Rectal smooth muscle tissue (tissue), 1 donor: ENCODE measurements around the gene WWC2.
"Not testable (repeated sequence)": the region's sequence is repeated elsewhere in the genome, so short reads cannot be mapped to it uniquely, and the experiment has no call there.

ENCODE experiments used
- H3K27ac ChIP-seq: one replicate; pipeline ENCODE4 v1.7.0; 2013; ENCODE audit warnings: low read depth, low read length, inconsistent platforms
- H3K27me3 ChIP-seq: one replicate; pipeline ENCODE4 v1.7.0; 2013; ENCODE audit warnings: low read length; ENCODE audit not compliant: control insufficient read depth, insufficient read depth
- H3K36me3 ChIP-seq: one replicate; pipeline ENCODE4 v1.7.0; 2013; ENCODE audit warnings: low read length; ENCODE audit not compliant: control insufficient read depth, insufficient read depth
- H3K4me1 ChIP-seq: one replicate; pipeline ENCODE4 v1.7.0; 2013; ENCODE audit warnings: low read length; ENCODE audit not compliant: control insufficient read depth, insufficient read depth
- H3K4me3 ChIP-seq: one replicate; pipeline ENCODE4 v1.7.0; 2013; ENCODE audit warnings: low read length
- H3K9ac ChIP-seq: one replicate; pipeline ENCODE4 v1.7.0; 2013; ENCODE audit warnings: low read length

Gene WWC2

DNA sequence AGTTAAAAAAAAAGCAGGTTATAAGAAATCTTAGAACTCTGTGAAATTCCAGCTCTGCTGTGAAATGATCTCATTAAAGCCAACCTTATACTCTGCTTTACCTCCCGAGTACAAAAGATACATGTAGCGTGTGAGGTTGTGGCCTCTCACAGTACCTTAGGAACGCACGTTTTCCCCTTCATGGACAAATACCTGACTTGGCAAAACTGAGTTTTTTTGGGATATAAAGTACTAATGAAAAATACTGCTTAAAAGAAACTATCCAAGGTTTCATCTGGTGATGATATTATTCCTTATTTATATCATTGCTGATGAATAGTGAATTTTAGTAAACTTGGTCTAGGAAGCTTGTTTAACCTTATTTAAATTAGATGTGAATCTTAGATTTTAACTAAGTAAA, 48.9 kb downstream of the WWC2 start:
- Histone ChIP-seq H3K27me3 (no peaks in the 10 kb centered on the region), H3K36me3 (no peaks in the 10 kb centered on the region), H3K4me1 (no peaks in the 10 kb centered on the region), H3K4me3 (no peak overlapping the region), H3K9ac (no peak overlapping the region), H3K27ac (no peak overlapping the region)

- H3K9ac ChIP-seq, result no peak overlapping the region
- H3K4me3 ChIP-seq, result no peak overlapping the region
- H3K36me3 ChIP-seq, result no peaks in the 10 kb centered on the region
- H3K27ac ChIP-seq, result no peak overlapping the region
- no peaks in the 10 kb centered on the region for H3K27me3 ChIP-seq
- no peaks in the 10 kb centered on the region for H3K4me1 ChIP-seq
Observed at GRCh38 chr4:183149616-183150539, 50.8 kb downstream of the WWC2 start.

DNA sequence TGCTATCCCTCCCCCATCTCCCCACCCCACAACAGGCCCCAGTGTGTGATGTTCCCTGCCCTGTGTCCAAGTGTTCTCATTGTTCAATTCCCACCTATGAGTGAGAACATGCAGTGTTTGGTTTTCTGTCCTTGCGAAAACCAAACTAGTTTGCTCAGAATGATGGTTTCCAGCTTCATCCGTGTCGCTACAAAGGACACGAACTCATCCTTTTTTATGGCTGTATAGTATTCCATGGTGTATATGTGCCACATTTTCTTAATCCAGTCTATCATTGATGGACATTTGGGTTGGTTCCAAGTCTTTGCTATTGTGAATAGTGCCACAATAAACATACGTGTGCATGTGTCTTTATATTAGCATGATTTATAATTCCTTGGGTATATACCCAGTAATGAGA, 51.6 kb downstream of the WWC2 start:
- H3K9ac ChIP-seq, H3K27me3 ChIP-seq, H3K4me1 ChIP-seq, H3K27ac ChIP-seq, H3K36me3 ChIP-seq, H3K4me3 ChIP-seq: not testable (repeated sequence)

DNA sequence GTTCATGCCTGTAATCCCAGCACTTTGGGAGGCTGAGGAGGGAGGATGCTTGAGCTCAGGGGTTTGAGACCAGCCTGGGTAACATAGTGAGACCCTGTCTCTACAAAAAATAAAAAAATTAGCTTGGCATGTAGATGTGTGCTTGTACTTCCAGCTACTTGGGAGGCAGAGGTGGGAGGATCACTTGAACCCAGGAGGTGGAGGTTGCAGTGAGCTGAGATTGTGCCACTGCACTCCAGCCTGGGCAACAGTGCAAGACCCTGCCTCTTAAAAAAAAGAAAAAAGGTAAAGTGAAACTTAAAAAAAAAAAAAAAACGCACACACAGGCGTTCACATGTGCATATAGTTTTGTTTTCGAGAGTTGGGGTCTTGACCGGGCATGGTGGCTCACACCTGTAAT, 53.2 kb downstream of the WWC2 start:
- not testable (repeated sequence) for H3K36me3 ChIP-seq, H3K9ac ChIP-seq, H3K27ac ChIP-seq, H3K27me3 ChIP-seq, H3K4me3 ChIP-seq, H3K4me1 ChIP-seq

DNA sequence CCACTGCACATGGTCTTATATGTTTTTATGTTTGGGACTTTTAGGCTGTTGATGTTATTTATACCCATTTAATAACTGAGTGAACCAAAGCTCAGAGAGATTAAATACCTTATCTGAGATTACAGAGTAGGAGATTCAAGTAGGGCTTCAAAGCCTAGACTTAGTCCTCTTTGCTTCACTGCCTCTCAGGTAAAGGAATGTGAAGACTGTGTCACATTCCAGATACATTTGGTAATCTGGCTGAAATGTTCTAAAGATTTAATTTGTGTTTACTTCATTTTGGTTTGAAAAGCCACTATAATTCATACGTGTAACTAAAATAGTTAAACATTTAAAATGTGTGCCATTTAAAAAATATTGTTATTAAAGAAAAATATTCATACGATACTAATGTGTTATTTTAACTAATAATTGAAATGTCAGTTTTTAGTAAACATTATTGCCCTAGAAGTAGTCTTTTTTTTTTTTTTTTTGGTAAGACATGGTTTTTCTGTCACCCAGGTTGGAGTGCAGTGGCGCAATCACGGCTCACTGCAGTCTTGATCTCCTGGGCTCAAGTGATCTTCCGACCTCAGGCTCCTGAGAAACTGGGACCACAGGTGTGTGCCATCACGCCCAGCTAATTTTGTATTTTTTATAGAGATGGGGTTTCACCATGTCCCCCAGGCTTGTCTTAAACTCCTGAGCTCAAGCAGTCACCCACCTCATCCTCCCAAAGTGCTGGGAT, 54.3 kb downstream of the WWC2 start:
- H3K4me3 ChIP-seq, result no peak overlapping the region
- H3K27me3 ChIP-seq, result no peaks in the 10 kb centered on the region
- H3K9ac ChIP-seq, result no peak overlapping the region
- no peaks in the 10 kb centered on the region for H3K4me1 ChIP-seq
- H3K27ac ChIP-seq, result no peak overlapping the region
- H3K36me3 ChIP-seq, result no peaks in the 10 kb centered on the region

- Histone ChIP-seq H3K36me3 (no peaks in the 10 kb centered on the region), H3K4me1 (no peaks in the 10 kb centered on the region), H3K4me3 (no peak overlapping the region), H3K9ac (no peak overlapping the region), H3K27ac (no peak overlapping the region), H3K27me3 (no peaks in the 10 kb centered on the region)
Observed at GRCh38 chr4:183154701-183155391, 55.8 kb downstream of the WWC2 start.

- Histone ChIP-seq H3K9ac (no peak overlapping the region), H3K4me1 (no peaks in the 10 kb centered on the region), H3K27me3 (no peaks in the 10 kb centered on the region), H3K4me3 (no peak overlapping the region), H3K27ac (no peak overlapping the region), H3K36me3 (no peaks in the 10 kb centered on the region)
Observed at GRCh38 chr4:183155450-183156184, 56.6 kb downstream of the WWC2 start.

GRCh38 chr4:183157215-183157614, 58.2 kb downstream of the WWC2 start:
- no peaks in the 10 kb centered on the region for H3K4me1 ChIP-seq

DNA sequence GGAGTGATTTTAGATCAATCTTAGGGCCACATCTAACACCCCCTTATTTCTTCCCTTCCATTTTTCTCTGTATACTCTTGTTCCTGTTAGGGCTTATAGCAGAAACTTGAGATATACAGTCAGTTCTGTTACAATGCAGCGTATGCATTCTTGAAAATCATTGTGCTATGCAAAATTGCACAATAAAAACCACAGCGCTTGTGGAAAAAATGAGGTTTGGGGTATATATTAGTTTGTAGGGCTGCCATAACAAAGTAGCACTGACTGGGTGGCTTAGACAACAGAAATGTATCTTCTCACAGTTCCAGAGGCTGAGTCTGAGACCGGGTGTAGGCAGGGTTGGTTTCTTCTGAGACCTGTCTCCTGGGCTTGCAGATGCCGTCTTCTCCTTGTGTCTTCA, 59.0 kb downstream of the WWC2 start:
- no peak overlapping the region for H3K27ac ChIP-seq
- H3K4me3 ChIP-seq, result no peak overlapping the region
- no peaks in the 10 kb centered on the region for H3K36me3 ChIP-seq
- no peaks in the 10 kb centered on the region for H3K27me3 ChIP-seq
- no peaks in the 10 kb centered on the region for H3K4me1 ChIP-seq
- no peak overlapping the region for H3K9ac ChIP-seq

More at GRCh38 chr4:183157215-183157614, 58.2 kb downstream of the WWC2 start:
- H3K27ac ChIP-seq, result no peak overlapping the region
- H3K27me3 ChIP-seq, result no peaks in the 10 kb centered on the region
- H3K4me3 ChIP-seq, result no peak overlapping the region
- H3K36me3 ChIP-seq, result no peaks in the 10 kb centered on the region
- H3K9ac ChIP-seq, result no peak overlapping the region

GRCh38 chr4:183161630-183162029, 62.6 kb downstream of the WWC2 start:
- H3K9ac ChIP-seq, result no peak overlapping the region
- H3K36me3 ChIP-seq, result no peaks in the 10 kb centered on the region
- no peaks in the 10 kb centered on the region for H3K27me3 ChIP-seq
- peaks cover 2% of the 10 kb centered on the region for H3K4me1 ChIP-seq
- H3K27ac ChIP-seq, result no peak overlapping the region
- H3K4me3 ChIP-seq, result no peak overlapping the region

- Histone ChIP-seq H3K4me3 (no peak overlapping the region), H3K4me1 (peaks cover 2% of the 10 kb centered on the region), H3K27me3 (no peaks in the 10 kb centered on the region), H3K27ac (no peak overlapping the region), H3K9ac (no peak overlapping the region), H3K36me3 (no peaks in the 10 kb centered on the region)
Observed at GRCh38 chr4:183163135-183163534, 64.1 kb downstream of the WWC2 start.

DNA sequence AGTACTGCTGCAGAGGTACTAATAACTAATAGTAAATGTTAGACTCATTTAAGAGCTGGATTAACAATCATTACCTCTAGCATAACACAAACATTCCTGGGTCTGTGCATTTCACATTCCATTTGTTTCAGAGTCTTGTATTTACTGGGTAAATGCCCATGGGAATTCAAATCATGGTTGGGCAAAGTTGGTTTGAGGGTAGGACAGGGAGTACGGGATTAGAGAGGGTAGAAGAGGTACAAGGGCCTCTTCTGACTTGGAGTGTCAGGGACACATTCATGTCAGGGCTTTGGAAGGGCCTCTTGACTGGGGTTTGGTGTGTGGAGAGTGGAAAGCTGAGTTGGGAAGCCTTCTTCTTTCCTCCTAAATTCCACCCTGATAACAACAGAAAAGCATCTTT, 65.9 kb downstream of the WWC2 start:
- Histone ChIP-seq H3K9ac (no peak overlapping the region), H3K4me3 (no peak overlapping the region), H3K36me3 (no peaks in the 10 kb centered on the region), H3K27me3 (no peaks in the 10 kb centered on the region), H3K27ac (no peak overlapping the region), H3K4me1 (peaks cover 2% of the 10 kb centered on the region)
